Epidermal melanocyte (primary cell): Measurements from ENCODE around the gene TDRD9.
A peak's percentile ranks its signal among the peaks of the same experiment; 100 is the strongest.
"Not testable (repeated sequence)": the region's sequence is repeated elsewhere in the genome, so short reads cannot be mapped to it uniquely, and the experiment has no call there.

ENCODE experiments used
- DNase-seq: peaks from one replicate; pipeline ENCODE4 v3.0.0; 2011; ENCODE audit warnings: low spot score; ENCODE audit not compliant: insufficient read length

TDRD9 gene

GRCh38 chr14:103920981-103921854 lies 7.0 kb upstream of the TDRD9 start:
- DNase-seq: peak; percentile 93

GRCh38 chr14:103921855-103922200 lies 6.4 kb upstream of the TDRD9 start:
- not testable (repeated sequence) for DNase-seq

DNA sequence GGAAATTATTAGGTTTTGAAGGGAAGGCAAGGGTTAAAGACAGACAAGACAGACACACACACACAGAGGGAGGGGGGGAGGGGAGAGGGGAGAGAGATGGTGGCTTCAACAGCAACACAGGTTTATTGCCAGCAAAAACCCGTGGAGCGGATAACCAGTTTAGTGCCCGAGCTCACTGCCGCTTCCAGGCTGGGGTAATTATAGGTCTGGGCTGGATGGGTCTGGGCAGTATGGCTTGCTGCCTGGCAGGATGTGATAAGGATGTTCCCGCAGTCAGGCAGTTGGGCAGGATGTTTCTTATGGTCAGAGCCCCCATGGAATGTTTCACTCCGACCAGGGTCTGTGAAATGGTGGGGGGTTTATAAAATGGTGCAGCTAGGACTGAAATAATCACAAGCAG lies 4.4 kb upstream of the TDRD9 start:
- no peak for DNase-seq

DNA sequence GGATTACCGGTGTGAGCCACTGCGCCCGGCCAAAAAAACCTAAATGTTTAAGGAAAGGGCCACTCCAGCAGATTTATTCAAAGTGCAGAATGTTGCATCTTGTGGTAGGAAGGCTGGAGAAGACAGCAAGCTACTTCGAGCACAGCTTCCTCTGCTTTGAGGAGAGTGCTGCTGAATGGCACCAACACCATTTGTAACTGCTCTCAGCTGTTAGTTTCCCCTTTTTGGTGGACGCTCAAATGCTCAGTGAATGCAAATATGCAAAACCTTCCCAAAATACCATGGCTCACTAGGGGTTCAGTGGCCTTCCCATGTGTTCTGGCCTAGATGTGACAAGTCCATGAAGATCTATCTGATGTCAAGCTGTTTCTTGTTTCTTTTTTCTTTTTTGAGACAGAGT lies 2.9 kb upstream of the TDRD9 start:
- DNase-seq: no peak

DNA sequence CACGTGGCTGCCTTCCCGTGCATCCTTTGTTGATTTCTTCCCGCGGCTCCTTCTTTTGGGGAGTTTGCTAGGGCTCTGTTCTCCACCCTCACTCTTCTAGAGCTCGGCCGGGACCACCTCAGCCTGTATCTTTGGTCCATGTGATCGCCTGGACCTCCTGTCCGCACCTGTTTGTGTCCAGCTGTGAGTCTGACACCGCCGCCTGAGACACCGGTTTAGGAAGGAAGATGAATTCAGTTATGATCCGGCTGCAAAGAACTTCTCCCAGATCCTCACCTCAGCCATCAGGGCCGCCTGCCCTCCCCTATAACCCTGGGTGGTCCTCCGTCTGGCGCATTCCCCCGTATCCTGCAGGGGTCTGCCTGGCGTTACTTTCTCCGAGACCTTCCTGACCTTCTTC lies 690 bp upstream of the TDRD9 start:
- no peak for DNase-seq

DNA sequence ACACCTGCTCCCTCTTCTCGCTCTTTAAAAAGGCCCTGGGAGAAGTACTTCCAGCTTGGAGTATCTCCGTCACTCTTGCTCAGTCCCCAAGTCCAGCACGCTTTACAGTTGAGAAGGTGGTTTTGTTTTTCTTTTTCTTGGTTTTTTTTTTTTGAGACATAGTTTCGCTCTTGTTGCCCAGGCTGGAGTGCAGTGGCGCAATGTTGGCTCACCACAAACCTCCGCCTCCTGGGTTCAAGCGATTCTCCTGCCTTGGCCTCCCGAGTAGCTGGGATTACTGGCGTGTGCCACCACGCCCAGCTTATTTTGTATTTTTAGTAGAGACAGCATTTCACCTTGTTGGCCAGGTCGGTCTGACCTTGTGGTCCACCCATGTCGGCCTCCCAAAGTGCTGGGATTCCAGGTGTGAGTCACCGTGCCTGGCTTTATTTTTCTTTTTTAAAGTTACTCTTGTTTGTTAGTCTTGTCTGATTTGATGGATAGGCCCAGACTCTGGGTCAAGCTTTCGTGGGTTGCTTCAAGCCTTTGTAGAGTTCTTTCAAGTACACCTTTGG lies 1.9 kb downstream of the TDRD9 start:
- no peak for DNase-seq

GRCh38 chr14:103931422-103931821 lies 3.2 kb downstream of the TDRD9 start:
- no peak for DNase-seq

DNA sequence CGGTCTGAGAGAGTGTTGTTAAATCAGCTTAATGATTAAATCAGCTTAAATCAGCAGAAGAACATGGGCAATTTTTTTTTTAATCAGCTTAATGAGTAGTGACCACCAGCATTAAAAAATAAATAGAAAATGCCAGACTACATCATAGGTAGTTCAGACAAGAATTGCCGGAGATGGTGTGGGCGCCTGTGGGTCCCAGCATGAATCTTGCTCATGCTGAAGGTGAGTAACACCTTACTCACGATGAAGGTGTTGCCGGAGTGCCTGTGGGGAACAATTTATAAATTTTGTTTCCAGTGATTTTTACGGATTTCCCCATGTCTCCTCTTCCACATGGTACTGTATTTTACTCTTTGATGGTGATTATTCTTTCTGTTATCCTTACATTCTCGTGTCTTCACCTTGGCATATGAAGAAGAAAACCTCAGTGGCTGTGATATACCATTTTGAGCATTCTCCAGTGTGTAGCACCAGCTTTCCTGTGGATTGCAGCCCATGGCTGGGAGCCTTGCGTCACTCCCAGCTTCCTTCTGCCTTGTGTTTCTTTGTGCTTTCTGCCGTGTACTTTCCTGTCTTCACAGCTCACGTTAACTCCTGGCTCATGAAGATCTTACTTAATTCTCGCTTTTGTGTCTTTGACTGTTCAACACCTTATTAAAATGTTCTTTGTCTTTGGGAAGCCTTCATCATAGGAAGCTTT lies 4.7 kb downstream of the TDRD9 start:
- DNase-seq: no peak

- DNase-seq: no peak
These were observed 6.8 kb downstream of the TDRD9 start for GRCh38 chr14:103935102-103935501.

GRCh38 chr14:103941462-103941861 lies 13.2 kb downstream of the TDRD9 start:
- DNase-seq: no peak

GRCh38 chr14:103941973-103942736 lies 13.9 kb downstream of the TDRD9 start, which contains the start of gene RD3L:
Gene RD3L (minus strand): TSS chr14:103942529. CDS start chr14:103941695, 834 bp downstream.
- DNase-seq: no peak

GRCh38 chr14:103943673-103944072 lies 15.4 kb downstream of the TDRD9 start:
- DNase-seq: no peak

GRCh38 chr14:103946975-103947374 lies 18.7 kb downstream of the TDRD9 start:
- DNase-seq: no peak

- no peak for DNase-seq
These were observed 20.2 kb downstream of the TDRD9 start for GRCh38 chr14:103948442-103948841.

DNA sequence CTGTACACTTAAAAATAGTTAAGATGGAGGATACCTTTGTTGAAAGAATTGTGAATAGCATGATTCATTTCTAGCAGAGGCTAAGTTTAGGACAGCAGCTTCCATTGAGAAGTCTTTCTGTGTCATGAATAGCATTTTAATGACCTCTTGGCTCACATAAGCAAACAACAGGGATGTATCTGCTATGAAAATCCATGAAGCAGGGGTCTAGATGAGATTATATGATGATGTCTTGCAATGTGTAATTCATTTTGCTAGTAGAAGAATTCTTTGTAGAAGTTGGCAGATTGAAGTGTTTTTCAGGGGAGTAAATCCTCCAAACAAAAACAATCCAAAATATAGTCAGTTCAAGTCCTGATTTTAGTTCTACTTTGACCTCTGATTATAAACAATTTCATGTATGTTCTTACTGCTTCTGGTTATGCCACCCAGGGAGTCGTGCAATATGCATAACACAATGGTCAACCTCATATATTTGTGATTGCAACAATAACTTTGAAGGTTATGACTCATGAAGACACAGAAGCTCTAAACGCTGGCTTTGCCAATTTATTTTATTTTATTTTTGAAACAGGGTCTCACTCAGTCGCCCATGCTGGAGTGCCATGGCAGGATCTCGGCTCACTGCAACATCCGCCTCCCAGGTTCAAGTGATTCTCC lies 21.0 kb downstream of the TDRD9 start:
- DNase-seq: no peak

DNA sequence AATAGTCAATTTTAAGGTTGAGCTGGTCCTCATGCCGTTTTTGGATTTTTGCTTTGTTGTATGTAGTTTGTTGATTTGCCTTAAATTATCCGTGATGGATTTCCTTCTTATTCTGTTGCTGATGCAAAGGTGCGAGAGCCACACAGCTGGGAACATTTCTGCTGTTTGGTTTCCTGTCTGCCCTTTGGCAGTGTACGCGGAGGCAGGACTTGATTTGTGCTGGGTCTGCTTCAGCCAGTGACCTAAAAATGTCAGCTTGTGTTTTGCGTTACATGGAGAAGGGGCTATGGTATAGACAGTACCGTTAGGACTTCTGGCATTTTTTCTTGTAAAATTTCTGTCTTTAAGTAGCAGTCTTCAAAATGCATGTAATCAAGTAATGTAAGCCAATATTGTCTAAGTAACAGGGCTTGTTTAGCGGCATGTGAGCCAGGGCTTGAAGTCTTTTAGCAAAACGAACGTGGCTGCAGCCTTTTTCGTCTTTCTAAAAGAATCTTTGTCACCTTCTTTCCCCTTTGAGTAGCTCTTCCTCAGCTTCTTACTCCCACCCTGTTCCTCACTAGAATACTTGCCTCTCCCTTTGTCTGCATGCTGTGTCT lies 32.3 kb downstream of the TDRD9 start:
- DNase-seq: no peak

DNA sequence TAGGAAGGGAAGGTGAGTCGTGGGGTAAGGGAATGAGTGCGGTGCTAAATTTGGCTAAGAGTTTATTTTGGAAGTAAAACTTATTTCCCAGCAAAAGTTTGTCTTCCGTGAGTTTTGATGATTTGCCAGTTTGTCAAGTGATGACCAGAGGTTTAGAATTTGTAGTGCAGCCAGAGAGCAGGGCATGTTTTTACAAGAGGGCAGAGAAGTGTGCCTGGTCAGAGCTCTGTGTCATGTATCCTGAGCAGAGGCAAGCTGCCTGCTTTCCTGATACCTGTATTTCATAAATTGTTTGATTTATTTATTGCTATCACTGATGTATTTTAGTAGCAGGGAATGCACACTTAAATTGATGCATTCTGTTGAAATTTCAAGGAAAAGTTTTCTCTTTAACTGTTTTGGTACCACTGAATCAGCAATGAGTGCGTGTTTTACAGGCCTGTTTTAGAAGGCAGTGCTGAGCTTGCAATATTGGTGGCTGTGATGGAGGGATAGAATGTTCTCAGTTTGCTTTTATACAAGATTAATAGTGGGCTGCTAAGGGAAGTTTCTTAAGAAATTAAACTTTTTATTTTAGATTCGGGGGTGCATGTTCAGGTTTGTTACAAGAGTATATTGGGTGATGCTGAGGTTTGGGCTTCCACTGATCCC lies 33.8 kb downstream of the TDRD9 start:
- DNase-seq: no peak

DNA sequence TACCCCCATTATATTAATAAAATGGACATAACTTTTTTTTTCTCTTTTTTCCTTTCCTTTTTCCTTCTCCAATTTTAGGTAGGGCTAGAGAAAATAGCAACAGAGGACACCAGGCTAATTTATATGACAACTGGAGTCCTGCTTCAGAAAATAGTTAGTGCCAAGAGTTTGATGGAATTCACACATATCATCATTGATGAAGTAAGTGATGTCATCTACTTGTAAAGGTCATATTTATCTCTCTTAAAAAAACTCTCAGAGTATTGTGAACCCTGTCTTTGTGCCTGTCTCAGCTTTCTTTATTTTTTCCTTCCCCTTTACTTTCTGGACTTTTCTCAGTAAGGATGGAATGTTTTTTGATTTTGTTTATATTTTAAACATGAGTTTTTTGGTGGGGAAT lies 38.4 kb downstream of the TDRD9 start:
- no peak for DNase-seq

DNA sequence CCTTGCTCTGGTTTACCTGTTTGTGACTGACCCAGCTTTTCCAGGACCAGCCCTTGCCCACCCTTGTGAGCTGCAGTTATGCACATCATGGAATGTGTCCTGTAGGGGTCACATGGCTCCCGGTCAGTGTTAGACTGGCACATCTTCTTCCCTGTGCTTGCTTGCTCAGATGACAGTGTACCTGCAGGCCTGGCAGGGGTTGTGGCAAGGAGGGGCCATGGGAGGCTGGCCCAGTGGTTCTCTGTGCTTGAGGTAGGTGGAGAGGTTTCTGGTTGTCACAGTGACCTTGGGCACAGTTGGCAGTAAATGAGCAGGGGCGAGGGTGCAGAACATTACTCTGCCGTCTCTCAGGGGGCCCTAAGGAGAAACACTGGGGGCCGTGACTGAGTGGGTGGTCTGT lies 41.7 kb downstream of the TDRD9 start:
- DNase-seq: no peak

- DNase-seq: no peak
These were observed 45.1 kb downstream of the TDRD9 start for GRCh38 chr14:103973354-103973753.
